SU-DHL-6 (cell line): ENCODE data around the gene KCNMB2.

Source experiments
- H2AFZ ChIP-seq: fragments of 200-600 bp; sonication (generic); 2 replicates; pipeline ENCODE4 v1.6.1; 2014; ENCODE audit warnings: low read depth, mild to moderate bottlenecking, moderate library complexity, mixed read lengths, antibody characterized with exemption, low read length; ENCODE audit not compliant: severe bottlenecking
- H3F3A ChIP-seq: fragments of 200-600 bp; shearing (Covaris generic); 2 replicates; pipeline ENCODE4 v1.6.0; 2016; ENCODE audit warnings: antibody characterized with exemption, mild to moderate bottlenecking; ENCODE audit not compliant: insufficient read depth
- H3K27ac ChIP-seq: fragments of 200-600 bp; sonication (generic); 2 replicates; pipeline ENCODE4 v1.5.1; 2016; ENCODE audit warnings: low read depth, mild to moderate bottlenecking, low read length, moderate library complexity, mixed read lengths
- H3K27me3 ChIP-seq: fragments of 200-600 bp; sonication (generic), shearing (Covaris generic); 2 replicates; pipeline ENCODE4 v1.6.0; 2014; ENCODE audit warnings: mild to moderate bottlenecking, low read length
- H3K36me3 ChIP-seq: fragments of 200-600 bp; sonication (generic); 2 replicates; pipeline ENCODE4 v1.6.1; 2014; ENCODE audit warnings: mild to moderate bottlenecking, low read length, mixed read lengths
- H3K4me2 ChIP-seq: fragments of 300-600, 200-600 bp; shearing (Covaris generic), sonication (generic); 2 replicates; pipeline ENCODE4 v1.6.0; 2014; ENCODE audit warnings: low read length, low read depth, mild to moderate bottlenecking; ENCODE audit not compliant: poor library complexity, severe bottlenecking
- H3K4me3 ChIP-seq: fragments of 200-600 bp; sonication (generic); 2 replicates; pipeline ENCODE4 v1.5.1; 2014; ENCODE audit warnings: antibody characterized with exemption, low read length, mild to moderate bottlenecking, mixed read lengths; ENCODE audit not compliant: insufficient read depth, poor library complexity, severe bottlenecking
- H3K79me2 ChIP-seq: fragments of 200-600 bp; sonication (generic); 2 replicates; pipeline ENCODE4 v1.6.1; 2014; ENCODE audit warnings: mild to moderate bottlenecking, low read length, moderate library complexity; ENCODE audit not compliant: insufficient read depth
- H3K9ac ChIP-seq: fragments of 200-600 bp; sonication (generic); 2 replicates; pipeline ENCODE4 v1.7.0; 2014; ENCODE audit warnings: mild to moderate bottlenecking, low read length
- H3K9me2 ChIP-seq: fragments of 200-600 bp; sonication (generic); replicated peaks from 2 replicates; pipeline ENCODE4 v1.6.1; 2014; ENCODE audit warnings: low read length; ENCODE audit not compliant: insufficient read depth
- H3K9me3 ChIP-seq: fragments of 200-600 bp; sonication (generic); 2 replicates; pipeline ENCODE4 v1.6.1; 2014; ENCODE audit warnings: low read length, mixed read lengths; ENCODE audit not compliant: insufficient read depth
- H4K20me1 ChIP-seq: fragments of 200-600 bp; sonication (generic); 2 replicates; pipeline ENCODE4 v1.6.1; 2014; ENCODE audit warnings: low read depth, mild to moderate bottlenecking, antibody characterized with exemption, low read length, moderate library complexity, mixed read lengths
- EZH2phosphoT487 ChIP-seq: fragments of 200-600 bp; sonication (generic), shearing (Covaris generic); conservative IDR thresholded peaks from 2 replicates; pipeline ENCODE4 v1.6.1; 2018; ENCODE audit warnings: mild to moderate bottlenecking, antibody characterized with exemption, low read length, moderate library complexity, mixed read lengths
- TF ChIP-seq, protein P1 (sequence below): fragments of 200-600 bp; sonication (generic); IDR thresholded peaks from one replicate; pipeline ENCODE4 v1.5.1; 2017; ENCODE audit warnings: antibody characterized with exemption, mild to moderate bottlenecking, low read length, moderate library complexity; ENCODE audit not compliant: insufficient read depth, poor library complexity, severe bottlenecking

The KCNMB2 gene

GRCh38 chr3:178671377-178671776 is 135.1 kb downstream of the KCNMB2 start:
- Histone ChIP-seq H3K4me2 (no peak overlapping the region), H4K20me1 (no peaks in the 10 kb centered on the region), H3K79me2 (peaks cover 10% of the 10 kb centered on the region; the same call in 1 of the 2 replicates), H3K9me3 (no peaks in the 10 kb centered on the region), H2AFZ (no peak overlapping the region), H3K4me3 (no peak overlapping the region), H3K9me2 (no peaks in the 10 kb centered on the region), H3K9ac (no peak overlapping the region), H3K27ac (peak overlapping the region; percentile 15; the same call in 1 of the 2 replicates), H3K36me3 (no peaks in the 10 kb centered on the region), H3F3A (0 out of 2 replicates have a peak, but pooled peaks cover 7% of the 10 kb centered on the region), H3K27me3 (no peaks in the 10 kb centered on the region)
- TF ChIP-seq EZH2phosphoT487: no peak
- TF ChIP-seq, protein P1, sequence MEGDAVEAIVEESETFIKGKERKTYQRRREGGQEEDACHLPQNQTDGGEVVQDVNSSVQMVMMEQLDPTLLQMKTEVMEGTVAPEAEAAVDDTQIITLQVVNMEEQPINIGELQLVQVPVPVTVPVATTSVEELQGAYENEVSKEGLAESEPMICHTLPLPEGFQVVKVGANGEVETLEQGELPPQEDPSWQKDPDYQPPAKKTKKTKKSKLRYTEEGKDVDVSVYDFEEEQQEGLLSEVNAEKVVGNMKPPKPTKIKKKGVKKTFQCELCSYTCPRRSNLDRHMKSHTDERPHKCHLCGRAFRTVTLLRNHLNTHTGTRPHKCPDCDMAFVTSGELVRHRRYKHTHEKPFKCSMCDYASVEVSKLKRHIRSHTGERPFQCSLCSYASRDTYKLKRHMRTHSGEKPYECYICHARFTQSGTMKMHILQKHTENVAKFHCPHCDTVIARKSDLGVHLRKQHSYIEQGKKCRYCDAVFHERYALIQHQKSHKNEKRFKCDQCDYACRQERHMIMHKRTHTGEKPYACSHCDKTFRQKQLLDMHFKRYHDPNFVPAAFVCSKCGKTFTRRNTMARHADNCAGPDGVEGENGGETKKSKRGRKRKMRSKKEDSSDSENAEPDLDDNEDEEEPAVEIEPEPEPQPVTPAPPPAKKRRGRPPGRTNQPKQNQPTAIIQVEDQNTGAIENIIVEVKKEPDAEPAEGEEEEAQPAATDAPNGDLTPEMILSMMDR: no peak

DNA sequence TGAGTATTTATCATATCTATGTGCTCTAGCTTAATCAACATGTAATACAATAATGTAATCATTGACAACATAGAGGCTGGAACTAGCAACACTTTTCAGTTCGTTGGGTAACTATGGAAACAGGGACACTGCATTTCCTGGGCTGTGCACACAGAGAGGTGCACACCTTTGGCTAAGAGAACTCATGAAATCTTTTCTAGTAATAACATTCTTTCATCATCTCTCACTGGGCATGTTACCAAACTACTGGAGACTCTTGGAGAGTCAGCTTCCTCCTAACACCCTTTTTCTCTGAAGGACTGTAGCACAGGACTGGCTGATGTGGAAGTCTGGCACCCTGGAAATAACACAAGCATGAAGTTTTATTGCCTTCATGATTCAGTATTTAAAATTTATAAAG is 135.6 kb downstream of the KCNMB2 start:
- H3K27ac ChIP-seq: no peak overlapping the region
- H3K27me3 ChIP-seq: no peaks in the 10 kb centered on the region
- H4K20me1 ChIP-seq: no peaks in the 10 kb centered on the region
- no peaks in the 10 kb centered on the region for H3K36me3 ChIP-seq
- no peak overlapping the region for H3K4me3 ChIP-seq
- peaks cover 10% of the 10 kb centered on the region; the same call in 1 of the 2 replicates for H3K79me2 ChIP-seq
- 0 out of 2 replicates have a peak, but pooled peaks cover 7% of the 10 kb centered on the region for H3F3A ChIP-seq
- no peak overlapping the region for H3K4me2 ChIP-seq
- H2AFZ ChIP-seq: no peak overlapping the region
- TF ChIP-seq, protein P1: no peak
- TF ChIP-seq EZH2phosphoT487: no peak
- no peak overlapping the region for H3K9ac ChIP-seq
- H3K9me2 ChIP-seq: no peaks in the 10 kb centered on the region
- H3K9me3 ChIP-seq: no peaks in the 10 kb centered on the region

- no peak overlapping the region for H3K4me2 ChIP-seq
- H3K9me2 ChIP-seq: no peaks in the 10 kb centered on the region
- no peak overlapping the region for H3K27ac ChIP-seq
- no peaks in the 10 kb centered on the region for H3K9me3 ChIP-seq
- H3K79me2 ChIP-seq: peaks cover 8% of the 10 kb centered on the region; the same call in 1 of the 2 replicates
- no peak overlapping the region for H3K4me3 ChIP-seq
- no peak overlapping the region for H3K9ac ChIP-seq
- no peaks in the 10 kb centered on the region for H3K36me3 ChIP-seq
- H3F3A ChIP-seq: 0 out of 2 replicates have a peak, but pooled peaks cover 7% of the 10 kb centered on the region
- H3K27me3 ChIP-seq: no peaks in the 10 kb centered on the region
- TF ChIP-seq EZH2phosphoT487: no peak
- no peak overlapping the region for H2AFZ ChIP-seq
- H4K20me1 ChIP-seq: no peaks in the 10 kb centered on the region
These were observed 136.0 kb downstream of the KCNMB2 start for GRCh38 chr3:178672275-178672674.

GRCh38 chr3:178673529-178673928 is 137.3 kb downstream of the KCNMB2 start:
- Histone ChIP-seq H3K36me3 (no peaks in the 10 kb centered on the region), H3K27me3 (no peaks in the 10 kb centered on the region), H3K9me3 (no peaks in the 10 kb centered on the region), H3K9me2 (no peaks in the 10 kb centered on the region), H4K20me1 (no peaks in the 10 kb centered on the region), H3K4me2 (no peak overlapping the region), H3K9ac (no peak overlapping the region), H3K27ac (no peak overlapping the region), H2AFZ (no peak overlapping the region), H3K79me2 (peaks cover 7% of the 10 kb centered on the region; the same call in 1 of the 2 replicates), H3K4me3 (no peak overlapping the region), H3F3A (0 out of 2 replicates have a peak, but pooled peaks cover 7% of the 10 kb centered on the region)
- no peak for TF ChIP-seq EZH2phosphoT487
- TF ChIP-seq, protein P1: no peak
